Stimulated activated naive CD8-positive, alpha-beta T cell treated with anti-CD3 and anti-CD28 coated beads, Interleukin-15, Interleukin-2, amounts not matched to agents 100 ng/mL and 50 ng/mL, for 24 hours (primary cell): Measurements from ENCODE around the gene ARRDC5.
"Not testable (repeated sequence)": the region's sequence is repeated elsewhere in the genome, so short reads cannot be mapped to it uniquely, and the experiment has no call there.

ENCODE experiments used
- H3K27ac Mint-ChIP-seq: one replicate; pipeline ENCODE4 v1.8.0; 2021; ENCODE audit warnings: mild to moderate bottlenecking, mixed read lengths
- H3K27me3 Mint-ChIP-seq: one replicate; pipeline ENCODE4 v1.8.0; 2021; ENCODE audit warnings: mixed read lengths
- H3K36me3 Mint-ChIP-seq: one replicate; pipeline ENCODE4 v1.8.0; 2021; ENCODE audit warnings: low read depth, mixed read lengths
- H3K4me1 Mint-ChIP-seq: one replicate; pipeline ENCODE4 v1.8.0; 2021; ENCODE audit warnings: low read depth, mixed read lengths
- H3K4me3 Mint-ChIP-seq: one replicate; pipeline ENCODE4 v1.8.0; 2021; ENCODE audit warnings: mild to moderate bottlenecking, mixed read lengths
- H3K9me3 Mint-ChIP-seq: one replicate; pipeline ENCODE4 v1.8.0; 2021; ENCODE audit warnings: mixed read lengths

ARRDC5 gene

GRCh38 chr19:4914736-4915501 is 12.2 kb upstream of the ARRDC5 start:
- Mint-ChIP-seq H3K9me3 (no peaks in the 10 kb centered on the region), H3K4me1 (peaks cover 59% of the 10 kb centered on the region), H3K27me3 (no peaks in the 10 kb centered on the region), H3K4me3 (peak overlapping the region; percentile 84), H3K36me3 (peaks cover 72% of the 10 kb centered on the region), H3K27ac (peak overlapping the region; percentile 89)

- Mint-ChIP-seq H3K9me3 (no peaks in the 10 kb centered on the region), H3K4me1 (peaks cover 59% of the 10 kb centered on the region), H3K4me3 (peak overlapping the region; percentile 84), H3K27ac (peak overlapping the region; percentile 89), H3K36me3 (peaks cover 67% of the 10 kb centered on the region), H3K27me3 (no peaks in the 10 kb centered on the region)
Measured at GRCh38 chr19:4913996-4914735, 11.5 kb upstream of the ARRDC5 start.

- no peaks in the 10 kb centered on the region for H3K27me3 Mint-ChIP-seq
- H3K4me1 Mint-ChIP-seq = peaks cover 70% of the 10 kb centered on the region
- H3K27ac Mint-ChIP-seq = peak overlapping the region; percentile 89
- H3K36me3 Mint-ChIP-seq = peaks cover 58% of the 10 kb centered on the region
- peak overlapping the region; percentile 84 for H3K4me3 Mint-ChIP-seq
- no peaks in the 10 kb centered on the region for H3K9me3 Mint-ChIP-seq
Measured at GRCh38 chr19:4911786-4912672, 9.3 kb upstream of the ARRDC5 start.

GRCh38 chr19:4911314-4911713 is 8.6 kb upstream of the ARRDC5 start:
- Mint-ChIP-seq H3K9me3 (no peaks in the 10 kb centered on the region), H3K4me1 (peaks cover 64% of the 10 kb centered on the region), H3K36me3 (peaks cover 53% of the 10 kb centered on the region), H3K27me3 (no peaks in the 10 kb centered on the region), H3K27ac (peak overlapping the region; percentile 89), H3K4me3 (peak overlapping the region; percentile 84)

DNA sequence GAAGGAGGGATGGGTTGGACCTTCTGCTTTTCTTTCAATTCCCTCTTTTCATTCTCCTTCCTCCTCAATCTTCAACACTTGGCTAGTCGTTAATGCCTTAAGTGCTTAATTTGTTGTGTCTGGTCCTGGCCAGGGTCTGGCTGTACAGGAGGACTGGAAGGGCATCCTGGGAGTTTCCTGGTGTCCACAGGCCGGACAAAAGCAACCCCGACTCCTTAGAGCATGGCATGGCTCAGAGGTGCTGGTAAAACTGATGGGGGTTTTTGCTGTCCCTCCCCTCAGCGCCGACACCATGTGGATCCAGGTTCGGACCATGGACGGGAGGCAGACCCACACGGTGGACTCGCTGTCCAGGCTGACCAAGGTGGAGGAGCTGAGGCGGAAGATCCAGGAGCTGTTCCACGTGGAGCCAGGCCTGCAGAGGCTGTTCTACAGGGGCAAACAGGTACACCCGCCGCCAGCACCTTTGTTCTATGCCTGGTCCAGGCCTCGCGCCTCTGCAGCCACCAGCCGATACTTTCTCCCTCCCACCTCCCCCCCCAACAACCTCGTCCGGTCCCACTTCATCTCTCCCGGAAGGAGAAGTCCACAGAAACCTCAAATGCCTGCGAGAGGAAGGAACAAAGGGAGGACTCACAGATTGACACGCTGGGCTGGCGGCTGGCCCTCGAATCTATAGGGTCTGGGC is 8.0 kb upstream of the ARRDC5 start:
- Mint-ChIP-seq H3K27ac (peak overlapping the region; percentile 89), H3K4me1 (peaks cover 59% of the 10 kb centered on the region), H3K4me3 (peak overlapping the region; percentile 84), H3K36me3 (peaks cover 48% of the 10 kb centered on the region), H3K27me3 (no peaks in the 10 kb centered on the region), H3K9me3 (no peaks in the 10 kb centered on the region)

GRCh38 chr19:4909897-4910593 is 7.3 kb upstream of the ARRDC5 start:
- no peaks in the 10 kb centered on the region for H3K27me3 Mint-ChIP-seq
- peak overlapping the region; percentile 89 for H3K27ac Mint-ChIP-seq
- H3K4me3 Mint-ChIP-seq = peak overlapping the region; percentile 84
- no peaks in the 10 kb centered on the region for H3K9me3 Mint-ChIP-seq
- peaks cover 52% of the 10 kb centered on the region for H3K4me1 Mint-ChIP-seq
- H3K36me3 Mint-ChIP-seq = peaks cover 41% of the 10 kb centered on the region

DNA sequence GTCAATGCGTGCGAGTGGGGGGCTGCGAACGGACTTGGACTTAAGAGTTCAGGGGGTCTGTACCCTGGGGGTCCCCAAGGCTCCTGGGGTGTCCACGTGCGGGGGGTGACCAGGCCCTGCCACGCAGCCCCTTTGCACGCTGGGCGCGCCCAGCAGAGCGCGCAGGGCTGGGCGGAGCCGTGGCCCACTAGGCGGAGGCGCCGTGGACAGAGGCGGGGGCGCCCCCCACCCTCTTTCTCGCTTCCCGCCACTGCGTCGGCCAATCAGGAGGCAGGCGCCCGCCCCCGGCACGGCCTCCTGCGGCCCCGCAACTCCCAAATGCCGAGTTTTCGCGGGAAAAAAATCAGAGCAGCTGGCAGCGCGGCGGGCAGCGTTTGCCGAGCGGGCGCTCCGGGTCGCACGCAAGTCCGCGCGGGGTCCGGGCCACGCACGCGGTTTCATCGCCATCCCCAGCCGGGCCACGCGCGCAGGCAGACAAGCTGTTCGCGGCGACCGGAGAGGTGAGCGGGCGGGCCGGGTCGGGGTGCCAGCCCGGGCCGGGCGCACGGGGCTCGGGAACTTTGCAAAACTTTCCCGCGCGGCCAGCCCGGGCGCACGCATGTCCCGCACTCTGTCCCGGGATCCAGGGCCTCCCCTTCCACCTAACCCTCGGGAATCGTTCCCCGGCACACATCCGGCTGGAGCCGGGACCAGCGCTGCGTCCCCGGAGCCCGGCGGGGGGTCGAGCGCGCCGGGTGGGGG is 6.6 kb upstream of the ARRDC5 start, which contains the start of gene UHRF1:
UHRF1 (plus strand) TSS at position 346 of the 741 bp plus-strand sequence. CDS start 1,385 bp downstream, outside the sequence.
- Mint-ChIP-seq H3K4me1 (peaks cover 44% of the 10 kb centered on the region), H3K27me3 (no peaks in the 10 kb centered on the region), H3K27ac (peak within 1 kb of the TSS; percentile 89), H3K36me3 (peaks cover 34% of the 10 kb centered on the region), H3K9me3 (no peaks in the 10 kb centered on the region), H3K4me3 (peak within 1 kb of the TSS; percentile 84)

DNA sequence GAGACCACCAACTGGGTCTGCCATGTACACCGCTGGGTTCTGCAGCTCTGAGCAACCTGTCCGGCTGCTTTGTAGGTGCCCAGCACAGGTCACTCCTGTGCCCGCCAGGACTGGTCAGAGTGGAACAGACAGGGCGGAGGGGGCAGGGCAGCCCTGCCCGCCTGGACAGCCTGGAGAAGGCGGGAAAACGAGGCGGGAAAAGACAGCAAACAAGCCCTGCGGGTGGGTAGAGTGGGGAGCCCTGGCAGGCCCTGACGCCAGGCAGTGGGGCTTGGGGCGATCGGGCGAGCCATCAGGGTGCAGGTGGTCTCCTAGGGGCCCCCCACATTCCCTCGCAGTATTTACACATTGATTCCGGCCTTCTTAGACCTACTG is 6.1 kb upstream of the ARRDC5 start:
- Mint-ChIP-seq H3K27ac (peak overlapping the region; percentile 36), H3K27me3 (no peaks in the 10 kb centered on the region), H3K9me3 (no peaks in the 10 kb centered on the region), H3K4me3 (peak overlapping the region; percentile 77), H3K4me1 (peaks cover 39% of the 10 kb centered on the region), H3K36me3 (peaks cover 28% of the 10 kb centered on the region)

DNA sequence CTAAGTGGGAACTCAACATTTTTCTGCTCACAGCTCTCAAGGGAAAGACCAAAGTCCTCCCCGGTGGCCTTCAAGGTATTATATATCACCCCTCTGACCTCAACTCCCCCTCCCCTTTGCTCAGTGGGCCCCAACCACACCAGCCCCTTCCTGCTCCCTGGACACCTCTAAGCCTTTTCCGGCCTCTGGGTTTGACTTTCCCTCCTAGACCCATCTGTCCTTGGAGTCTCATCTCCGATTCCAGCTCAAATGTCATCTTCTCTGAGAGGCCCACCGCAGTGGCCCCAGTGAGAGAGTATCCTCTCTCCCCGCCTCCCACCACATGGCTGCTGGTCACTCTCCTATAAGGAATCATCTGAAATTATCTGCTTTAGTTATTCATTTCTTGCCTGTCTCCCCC is 5.7 kb upstream of the ARRDC5 start:
- Mint-ChIP-seq H3K27ac (peak overlapping the region; percentile 36), H3K9me3 (no peaks in the 10 kb centered on the region), H3K36me3 (peaks cover 27% of the 10 kb centered on the region), H3K27me3 (no peaks in the 10 kb centered on the region), H3K4me1 (peaks cover 35% of the 10 kb centered on the region), H3K4me3 (peak overlapping the region; percentile 77)

DNA sequence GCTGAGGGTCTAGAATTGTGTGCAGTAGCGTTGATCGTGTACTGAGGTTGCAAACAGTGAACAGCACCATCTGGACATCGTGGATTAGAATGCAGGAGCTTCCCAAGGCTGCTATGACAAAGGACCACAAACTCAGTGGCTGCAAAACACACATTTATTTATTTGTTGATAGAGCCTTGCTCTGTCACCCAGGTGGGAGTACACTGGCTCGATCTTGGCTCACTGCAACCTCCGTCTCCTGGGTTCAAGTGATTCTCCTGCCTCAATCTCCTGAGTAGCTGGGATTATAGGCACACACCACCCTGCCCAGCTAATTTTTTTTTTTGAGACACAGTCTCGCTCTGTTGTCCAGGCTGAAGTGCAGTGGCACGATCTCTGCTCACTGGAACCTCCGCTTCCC is 4.3 kb upstream of the ARRDC5 start:
- Mint-ChIP-seq H3K4me1 (peaks cover 21% of the 10 kb centered on the region), H3K27ac (no peak overlapping the region), H3K27me3 (no peaks in the 10 kb centered on the region), H3K36me3 (peaks cover 15% of the 10 kb centered on the region), H3K9me3 (no peaks in the 10 kb centered on the region), H3K4me3 (no peak overlapping the region)

DNA sequence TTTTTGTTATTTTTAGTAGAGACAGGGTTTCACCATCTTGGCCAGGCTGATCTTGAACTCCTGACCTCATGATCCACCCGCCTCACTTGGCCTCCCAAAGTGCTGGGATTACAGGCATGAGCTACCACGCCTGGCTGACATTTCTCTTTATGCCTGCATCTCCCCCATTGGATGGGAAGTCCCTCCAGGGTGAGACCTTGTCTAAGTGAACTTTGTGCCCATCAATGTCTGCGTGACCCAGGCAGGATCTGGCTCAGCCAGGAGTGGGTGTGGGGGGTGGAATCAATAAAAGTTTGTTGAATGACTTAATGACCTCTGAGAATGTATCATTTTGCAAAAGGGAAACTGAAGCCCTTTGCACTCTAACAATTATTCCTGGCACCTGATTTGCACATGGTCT is 1.8 kb upstream of the ARRDC5 start:
- H3K9me3 Mint-ChIP-seq = no peaks in the 10 kb centered on the region
- peaks cover 11% of the 10 kb centered on the region for H3K4me1 Mint-ChIP-seq
- H3K27me3 Mint-ChIP-seq = no peaks in the 10 kb centered on the region
- H3K4me3 Mint-ChIP-seq = no peak overlapping the region
- no peak overlapping the region for H3K27ac Mint-ChIP-seq
- no peaks in the 10 kb centered on the region for H3K36me3 Mint-ChIP-seq

- H3K9me3 Mint-ChIP-seq, H3K27me3 Mint-ChIP-seq, H3K4me1 Mint-ChIP-seq: not testable (repeated sequence)
Measured at GRCh38 chr19:4900879-4901278, 1.8 kb downstream of the ARRDC5 start.

DNA sequence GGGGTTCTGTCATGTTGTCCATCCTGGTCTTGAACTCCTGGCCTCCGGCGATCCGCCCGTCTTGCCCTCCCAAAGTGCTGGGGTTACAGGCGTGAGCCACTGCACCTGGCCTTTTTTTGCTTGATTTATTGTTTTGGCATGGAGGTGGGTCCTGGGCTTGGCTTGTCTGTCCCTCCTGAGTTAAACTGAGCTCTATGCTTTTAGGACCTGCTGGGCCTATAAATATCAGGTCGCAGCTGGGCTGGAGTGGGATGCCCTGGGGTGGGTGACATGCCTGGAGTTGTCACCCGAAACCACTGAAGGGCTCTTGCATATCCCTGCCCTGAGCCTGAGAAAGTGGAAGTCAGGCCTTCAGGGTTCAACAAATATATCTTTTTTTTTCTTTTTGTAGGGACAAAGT is 5.5 kb downstream of the ARRDC5 start:
- H3K4me1 Mint-ChIP-seq = peaks cover 8% of the 10 kb centered on the region
- no peaks in the 10 kb centered on the region for H3K27me3 Mint-ChIP-seq
- H3K27ac Mint-ChIP-seq = no peak overlapping the region
- no peaks in the 10 kb centered on the region for H3K9me3 Mint-ChIP-seq
- no peak overlapping the region for H3K4me3 Mint-ChIP-seq
- no peaks in the 10 kb centered on the region for H3K36me3 Mint-ChIP-seq

More at GRCh38 chr19:4900879-4901278, 1.8 kb downstream of the ARRDC5 start:
- not testable (repeated sequence) for H3K4me3 Mint-ChIP-seq, H3K36me3 Mint-ChIP-seq, H3K27ac Mint-ChIP-seq
